Stimulated activated CD4-positive, alpha-beta T cell treated with anti-CD3 and anti-CD28 coated beads, Interleukin-15, amount 100 ng/mL, for 1 hour (primary cell): ENCODE measurements around the gene SLC14A1.

Experiments used
- DNase-seq, 2 donors: peaks; one replicate each; pipeline ENCODE4 v3.0.0-alpha.2; 2020; ENCODE audit warnings: low read depth in 1 of 2, low spot score in 1 of 2

Gene SLC14A1

GRCh38 chr18:45793264-45793965 is 69.4 kb downstream of the SLC14A1 start:
- DNase-seq = no peak

GRCh38 chr18:45801416-45802004 is 77.5 kb downstream of the SLC14A1 start:
- DNase-seq = no peak
